Ovary (tissue), 9 donors: Measurements from ENCODE around the gene DYNLT2. TPM values are rescaled to one million over a fixed set of nuclear protein-coding genes. Genes with fewer than 3 reads are reported as not detected.

ENCODE experiments used
- DNase-seq, 5 donors: peaks; one replicate each; pipeline ENCODE4 v3.0.0-alpha.2; 2019 to 2020
- H3K27ac ChIP-seq, 2 donors: fragments of 200-600 bp; one replicate each; pipeline versions ENCODE4 v1.5.1 to v1.8.0; 2019 to 2022
- H3K27me3 ChIP-seq: fragments of 200-600 bp; one replicate; pipeline ENCODE4 v1.8.0; 2022
- H3K36me3 ChIP-seq: fragments of 200-600 bp; sonication (generic); one replicate; pipeline ENCODE4 v1.5.1; 2019
- H3K4me1 ChIP-seq: one replicate; pipeline ENCODE4 v1.8.1; 2013; ENCODE audit warnings: mild to moderate bottlenecking, moderate library complexity; ENCODE audit not compliant: insufficient read depth
- H3K4me3 ChIP-seq: fragments of 200-600 bp; sonication (generic); one replicate; pipeline ENCODE4 v1.5.1; 2017
- H3K9me3 ChIP-seq, 2 donors: fragments of 200-600 bp in 1 of 2; sonication (generic) in 1 of 2; one replicate each; pipeline versions ENCODE4 v1.5.1 to v1.8.1; 2013 to 2019; ENCODE audit warnings: mild to moderate bottlenecking in 1 of 2, moderate library complexity in 1 of 2
- CTCF ChIP-seq, 3 donors: fragments of 450-650 bp in 2 of 3; fragments of 200-600 bp in 1 of 3; IDR thresholded peaks; one replicate each; pipeline versions ENCODE4 v1.5.1 to v1.8.0; 2016 to 2022; ENCODE audit warnings: antibody characterized with exemption in 3 of 3, mild to moderate bottlenecking in 1 of 3
- EP300 ChIP-seq: sonication (generic); formaldehyde crosslinking; IDR thresholded peaks from one replicate; pipeline ENCODE4 v1.6.1; 2017; ENCODE audit warnings: antibody characterized with exemption
- POLR2A ChIP-seq: fragments of 450-650 bp; IDR thresholded peaks from one replicate; pipeline ENCODE4 v1.6.1; 2017; ENCODE audit warnings: antibody characterized with exemption, mild to moderate bottlenecking, moderate library complexity
- WGBS, 3 donors: extraction: QIAGEN DNeasy Blood & Tissue Kit in 1 of 3; methylation state at CpG; one replicate each; pipeline versions ENCODE4 v1.1.5 to v1.1.7; 2013 to 2017; 5-methylcytosine and 5-hydroxymethylcytosine counted together
- intact Hi-C, 4 donors: fragments of 100-400 bp; cut with DNase I; formaldehyde crosslinking; loops; one replicate each; pipeline versions ENCODE4 v1.11.0 to v1.15.1; 2022 to 2023
- polyA plus RNA-seq, 2 donors: library from polyadenylated mRNA; stranded (reverse); fragments of 200-250 nt in 1 of 2; fragments of 350-450 nt in 1 of 2; fragmentation: Illumina TruSeq in 1 of 2; extraction: RNeasy Lipid Tissue Mini Kit (QIAGEN cat#74804) in 1 of 2; gene quantifications; one replicate each; pipeline ENCODE4 v1.2.3, GENCODE V29; 2013 to 2014
- total RNA-seq, 7 donors: library from RNA; depleted of rRNA in 2 of 7; stranded (reverse); fragments of >200 nt in 2 of 7; fragmentation: NEBNext Ultra II Directional in 3 of 7; extraction: Animal tissue kit (Norgen Biotek cat#: 25700) in 3 of 7; gene quantifications; one replicate each; pipeline versions ENCODE4 v1.1.0 to v1.2.4, GENCODE V29; 2016 to 2023
- donor health status: DM: no; HTN: no; CAD: no; lungs with moderate emphysema.
- donor health status: DM: no; HTN: no; CAD: no.
- donor health status: Bipolar disorder and iron deficiency.
- donor health status: DM: yes; HTN: yes; CAD: no.
- donor health status: DM: no; HTN: no; CAD: no.
- donor health status: DM: yes; HTN: yes; CAD: no.

The DYNLT2 gene
- total and polyA plus RNA-seq, 9 donors = 1.7 to 4.6 (median 3.1) TPM

DNA sequence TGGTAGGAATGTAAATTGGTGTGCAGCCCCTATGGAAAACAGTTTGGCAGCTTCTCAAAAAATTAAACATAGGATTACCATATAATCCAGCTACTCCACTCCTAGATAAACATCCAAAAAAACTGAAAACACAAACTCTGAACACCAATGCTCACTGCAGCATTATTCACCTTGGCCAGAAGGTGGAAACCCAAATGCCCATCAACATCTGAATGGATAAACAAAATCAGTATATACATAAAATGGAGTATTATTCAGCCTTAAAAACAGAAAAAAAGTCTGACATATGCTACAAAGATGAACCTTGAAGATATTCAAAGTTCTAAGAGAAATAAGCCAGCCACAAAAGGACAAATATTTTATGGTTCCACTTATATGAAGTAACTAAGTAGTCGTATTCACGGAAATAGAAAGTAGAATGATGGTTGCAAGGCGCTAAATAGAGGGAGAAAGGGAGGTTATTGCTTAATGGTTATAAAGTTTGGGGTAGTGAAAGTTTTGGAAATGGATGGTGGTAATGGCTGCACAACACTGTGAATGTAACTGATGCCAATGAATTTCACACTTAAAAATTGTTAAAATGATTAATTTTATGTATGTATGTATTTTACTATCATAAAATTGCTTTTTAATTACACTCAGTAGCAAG lies 31.0 kb downstream of the DYNLT2 start:
- TF ChIP-seq CTCF (IDR thresholded peaks at IDR 0.05) (no peak), EP300 (no peak), POLR2A (no peak)
- Histone ChIP-seq H3K27ac (no peak overlapping the region), H3K4me3 (no peak overlapping the region), H3K9me3 (no peaks in the 10 kb centered on the region), H3K27me3 (no peaks in the 10 kb centered on the region), H3K4me1 (peaks cover 3% of the 10 kb centered on the region), H3K36me3 (no peaks in the 10 kb centered on the region)
- 95 to 98% (median 95%) methylated on average over 3 of the region's 3 CpGs for WGBS, 3 donors
- intact Hi-C loops = loop anchor here in 1 of 4 donors (10.0 kb wide), 1 partner anchor 486 kb away; no protein-coding TSS in a partner anchor
- DNase-seq = no peak

- TF ChIP-seq CTCF (IDR thresholded peaks at IDR 0.05) (no peak), EP300 (no peak), POLR2A (no peak)
- no peak overlapping the region for H3K27ac ChIP-seq
- peaks cover 1% of the 10 kb centered on the region for H3K4me1 ChIP-seq
- WGBS, 3 donors = 79 to 95% (median 94%) methylated on average over 4 of the region's 4 CpGs
- intact Hi-C loops = no loop called here
- no peaks in the 10 kb centered on the region for H3K36me3 ChIP-seq
- no peaks in the 10 kb centered on the region for H3K27me3 ChIP-seq
- H3K9me3 ChIP-seq = no peaks in the 10 kb centered on the region
- DNase-seq = no peak
- H3K4me3 ChIP-seq = no peak overlapping the region
These were observed 32.3 kb downstream of the DYNLT2 start for GRCh38 chr6:169719117-169719516.

- H3K27ac ChIP-seq = no peak overlapping the region
- no peak for TF ChIP-seq POLR2A
- no peak for TF ChIP-seq EP300
- no peak for TF ChIP-seq CTCF (IDR thresholded peaks at IDR 0.05)
- no peak for DNase-seq
- no peaks in the 10 kb centered on the region for H3K36me3 ChIP-seq
- H3K4me3 ChIP-seq = no peak overlapping the region
- 93 to 96% (median 94%) methylated on average over 9 of the region's 9 CpGs for WGBS, 3 donors
- H3K9me3 ChIP-seq = no peaks in the 10 kb centered on the region
- H3K27me3 ChIP-seq = no peaks in the 10 kb centered on the region
- intact Hi-C loops = no loop called here
- no peaks in the 10 kb centered on the region for H3K4me1 ChIP-seq
These were observed 36.8 kb downstream of the DYNLT2 start for GRCh38 chr6:169714595-169714994.

- Histone ChIP-seq H3K9me3 (no peaks in the 10 kb centered on the region), H3K27ac (no peak overlapping the region), H3K27me3 (no peaks in the 10 kb centered on the region), H3K4me3 (no peak overlapping the region), H3K4me1 (no peaks in the 10 kb centered on the region), H3K36me3 (no peaks in the 10 kb centered on the region)
- intact Hi-C loops = no loop called here
- 94 to 100% (median 95%) methylated on average over 2 of the region's 2 CpGs for WGBS, 3 donors
- no peak for DNase-seq
- TF ChIP-seq POLR2A (no peak), EP300 (no peak), CTCF (IDR thresholded peaks at IDR 0.05) (no peak)
These were observed 37.2 kb downstream of the DYNLT2 start for GRCh38 chr6:169714178-169714577.
